ENCODE measurements around the gene C1orf198.

Gene C1orf198

GRCh38 chr1:230892018-230892491 lies 23.7 kb upstream of the C1orf198 start:
- DNase-seq (ENCODE audit: low read depth, low spot score) = no peak

GRCh38 chr1:230891413-230891812 lies 23.1 kb upstream of the C1orf198 start:
- DNase-seq (ENCODE audit: low read depth, low spot score) = no peak

- no peak for DNase-seq (ENCODE audit: low read depth, low spot score)
These were observed 16.3 kb upstream of the C1orf198 start for GRCh38 chr1:230884646-230885045.

- DNase-seq (ENCODE audit: low read depth, low spot score) = no peak
These were observed 15.6 kb upstream of the C1orf198 start for GRCh38 chr1:230883967-230884366.

- no peak for DNase-seq (ENCODE audit: low read depth, low spot score)
These were observed 11.5 kb upstream of the C1orf198 start for GRCh38 chr1:230879778-230880177.

- no peak for DNase-seq (ENCODE audit: low read depth, low spot score)
These were observed 10.3 kb upstream of the C1orf198 start for GRCh38 chr1:230878591-230878990.

- DNase-seq (ENCODE audit: low read depth, low spot score) = no peak
These were observed 9.7 kb upstream of the C1orf198 start for GRCh38 chr1:230877924-230878590.

- DNase-seq (ENCODE audit: low read depth, low spot score) = no peak
These were observed 9.0 kb upstream of the C1orf198 start for GRCh38 chr1:230877146-230877923.

GRCh38 chr1:230876660-230877059 lies 8.3 kb upstream of the C1orf198 start:
- no peak for DNase-seq (ENCODE audit: low read depth, low spot score)

GRCh38 chr1:230875370-230875769 lies 7.0 kb upstream of the C1orf198 start:
- no peak for DNase-seq (ENCODE audit: low read depth, low spot score)

- DNase-seq (ENCODE audit: low read depth, low spot score) = no peak
These were observed 2.6 kb upstream of the C1orf198 start for GRCh38 chr1:230870916-230871315.

GRCh38 chr1:230869500-230869899 lies 1.2 kb upstream of the C1orf198 start:
- no peak for DNase-seq (ENCODE audit: low read depth, low spot score)

GRCh38 chr1:230868736-230869385 lies 540 bp upstream of the C1orf198 start:
- no peak for DNase-seq (ENCODE audit: low read depth, low spot score)

GRCh38 chr1:230867101-230867902 lies 1.0 kb downstream of the C1orf198 start:
- DNase-seq (ENCODE audit: low read depth, low spot score) = no peak

GRCh38 chr1:230866171-230867070 lies 1.9 kb downstream of the C1orf198 start:
- no peak for DNase-seq (ENCODE audit: low read depth, low spot score)

- no peak for DNase-seq (ENCODE audit: low read depth, low spot score)
These were observed 3.1 kb downstream of the C1orf198 start for GRCh38 chr1:230865062-230865817.

- DNase-seq (ENCODE audit: low read depth, low spot score) = no peak
These were observed 3.9 kb downstream of the C1orf198 start for GRCh38 chr1:230864441-230864840.

GRCh38 chr1:230863449-230863848 lies 4.9 kb downstream of the C1orf198 start:
- no peak for DNase-seq (ENCODE audit: low read depth, low spot score)

GRCh38 chr1:230861970-230862595 lies 6.2 kb downstream of the C1orf198 start:
- DNase-seq (ENCODE audit: low read depth, low spot score) = no peak

Data from activated naive CD8-positive, alpha-beta T cell treated with anti-CD3 and anti-CD28 coated beads, Interleukin-2, amount 50 U/mL, for 16 hours (primary cell).